Parathyroid adenoma (tissue), 2 donors: ENCODE data around the gene LAMC1.

ENCODE experiments used
- H2AFZ ChIP-seq: fragments of 300-600 bp; sonication (generic); one replicate; pipeline ENCODE4 v1.7.0; 2017; ENCODE audit warnings: antibody characterized with exemption, mild to moderate bottlenecking
- H3K27ac ChIP-seq: fragments of 300-600 bp; sonication (generic); one replicate; pipeline ENCODE4 v1.7.0; 2017
- H3K27me3 ChIP-seq: fragments of 300-600 bp; sonication (generic); one replicate; pipeline ENCODE4 v1.7.0; 2017; ENCODE audit warnings: low read length; ENCODE audit not compliant: control insufficient read depth, insufficient read depth
- H3K36me3 ChIP-seq: fragments of 300-600 bp; sonication (generic); one replicate; pipeline ENCODE4 v1.7.0; 2017; ENCODE audit warnings: low read length; ENCODE audit not compliant: control insufficient read depth, insufficient read depth
- H3K4me1 ChIP-seq: fragments of 300-600 bp; sonication (generic); one replicate; pipeline ENCODE4 v1.7.0; 2017; ENCODE audit warnings: control low read depth
- H3K4me2 ChIP-seq: fragments of 300-600 bp; sonication (generic); one replicate; pipeline ENCODE4 v1.7.0; 2017; ENCODE audit warnings: low read length
- H3K4me3 ChIP-seq: fragments of 300-600 bp; sonication (generic); one replicate; pipeline ENCODE4 v1.7.0; 2017; ENCODE audit warnings: low read depth, low read length
- H3K79me2 ChIP-seq: fragments of 300-600 bp; sonication (generic); one replicate; pipeline ENCODE4 v1.7.0; 2017; ENCODE audit warnings: control low read depth
- H3K9ac ChIP-seq: fragments of 300-600 bp; sonication (generic); one replicate; pipeline ENCODE4 v1.7.0; 2017; ENCODE audit warnings: mild to moderate bottlenecking
- H3K9me3 ChIP-seq: fragments of 300-600 bp; sonication (generic); one replicate; pipeline ENCODE4 v1.7.0; 2017; ENCODE audit warnings: low read length; ENCODE audit not compliant: control insufficient read depth
- TF ChIP-seq, protein P1 (sequence below): fragments of 300-600 bp; sonication (generic); IDR thresholded peaks from one replicate; pipeline ENCODE4 v1.7.0; 2017; ENCODE audit warnings: antibody characterized with exemption, mild to moderate bottlenecking
- donor health status: primary hyperparathyroidism.

Gene LAMC1

DNA sequence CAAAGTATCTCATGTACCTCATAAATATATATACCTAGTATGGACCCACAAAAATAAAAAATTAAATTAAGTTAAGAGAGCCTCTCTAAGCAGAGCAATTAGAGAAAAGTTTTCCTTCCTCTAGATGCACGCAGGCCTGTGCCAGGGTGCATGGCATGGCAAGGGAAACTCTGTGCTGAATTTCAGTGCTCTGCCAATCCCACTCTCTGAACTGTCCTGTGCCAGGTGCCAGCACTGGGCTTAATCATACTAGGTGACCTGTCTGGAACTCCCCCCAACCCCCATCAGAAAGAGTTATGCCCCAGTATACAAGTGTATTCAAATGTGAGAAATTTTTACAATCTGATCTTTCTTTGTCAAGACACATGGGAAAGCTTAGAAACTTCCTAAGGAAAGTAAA lies 152.4 kb downstream of the LAMC1 start:
- TF ChIP-seq, protein P1, sequence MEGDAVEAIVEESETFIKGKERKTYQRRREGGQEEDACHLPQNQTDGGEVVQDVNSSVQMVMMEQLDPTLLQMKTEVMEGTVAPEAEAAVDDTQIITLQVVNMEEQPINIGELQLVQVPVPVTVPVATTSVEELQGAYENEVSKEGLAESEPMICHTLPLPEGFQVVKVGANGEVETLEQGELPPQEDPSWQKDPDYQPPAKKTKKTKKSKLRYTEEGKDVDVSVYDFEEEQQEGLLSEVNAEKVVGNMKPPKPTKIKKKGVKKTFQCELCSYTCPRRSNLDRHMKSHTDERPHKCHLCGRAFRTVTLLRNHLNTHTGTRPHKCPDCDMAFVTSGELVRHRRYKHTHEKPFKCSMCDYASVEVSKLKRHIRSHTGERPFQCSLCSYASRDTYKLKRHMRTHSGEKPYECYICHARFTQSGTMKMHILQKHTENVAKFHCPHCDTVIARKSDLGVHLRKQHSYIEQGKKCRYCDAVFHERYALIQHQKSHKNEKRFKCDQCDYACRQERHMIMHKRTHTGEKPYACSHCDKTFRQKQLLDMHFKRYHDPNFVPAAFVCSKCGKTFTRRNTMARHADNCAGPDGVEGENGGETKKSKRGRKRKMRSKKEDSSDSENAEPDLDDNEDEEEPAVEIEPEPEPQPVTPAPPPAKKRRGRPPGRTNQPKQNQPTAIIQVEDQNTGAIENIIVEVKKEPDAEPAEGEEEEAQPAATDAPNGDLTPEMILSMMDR, result no peak
- Histone ChIP-seq H3K4me2 (no peak overlapping the region), H2AFZ (no peak overlapping the region), H3K9ac (no peak overlapping the region), H3K79me2 (no peaks in the 10 kb centered on the region), H3K4me3 (no peak overlapping the region), H3K9me3 (no peaks in the 10 kb centered on the region), H3K4me1 (no peaks in the 10 kb centered on the region), H3K27ac (no peak overlapping the region), H3K27me3 (no peaks in the 10 kb centered on the region), H3K36me3 (no peaks in the 10 kb centered on the region)

DNA sequence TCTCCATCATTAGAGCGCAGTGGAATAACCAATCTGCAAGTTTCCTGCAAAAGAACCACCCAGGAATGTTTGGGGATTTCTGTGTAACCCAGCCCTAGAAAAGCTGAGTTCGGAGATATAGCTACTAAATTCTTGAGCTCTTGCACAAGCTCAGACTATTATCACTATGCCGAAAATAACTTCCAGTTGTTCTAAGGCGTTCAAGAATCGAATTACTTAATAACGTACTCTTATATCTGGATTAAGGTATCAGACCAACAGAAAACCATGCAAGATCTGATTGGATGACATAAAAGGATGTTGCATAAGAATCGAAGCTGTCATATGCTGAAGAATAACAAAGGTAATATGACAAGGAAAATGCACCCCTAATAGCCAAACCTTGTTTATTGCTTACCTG lies 155.3 kb downstream of the LAMC1 start:
- Histone ChIP-seq H3K27me3 (no peaks in the 10 kb centered on the region), H2AFZ (no peak overlapping the region), H3K79me2 (no peaks in the 10 kb centered on the region), H3K4me3 (no peak overlapping the region), H3K9ac (no peak overlapping the region), H3K36me3 (no peaks in the 10 kb centered on the region), H3K4me2 (no peak overlapping the region), H3K27ac (no peak overlapping the region), H3K4me1 (no peaks in the 10 kb centered on the region), H3K9me3 (no peaks in the 10 kb centered on the region)
- TF ChIP-seq, protein P1, result no peak

DNA sequence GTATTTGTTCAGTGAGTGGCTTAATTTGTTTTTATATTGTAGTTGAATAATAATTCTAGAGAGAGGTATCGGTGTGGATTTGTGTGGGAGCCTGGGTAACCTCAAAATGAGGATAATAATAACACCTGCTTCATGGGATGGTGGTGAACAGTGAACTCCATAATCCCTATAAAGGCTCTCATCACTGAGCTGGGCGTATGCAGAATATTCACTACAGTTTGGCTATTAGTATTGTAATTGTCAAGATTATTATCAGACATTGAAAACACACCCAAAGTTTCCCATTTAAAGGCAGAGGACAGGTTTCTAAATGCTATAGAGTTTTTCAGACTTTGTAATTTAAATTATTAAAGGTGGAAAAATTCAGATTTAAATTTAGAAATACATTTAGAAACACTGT lies 155.8 kb downstream of the LAMC1 start:
- H3K4me3 ChIP-seq, result no peak overlapping the region
- H3K4me1 ChIP-seq, result no peaks in the 10 kb centered on the region
- no peaks in the 10 kb centered on the region for H3K9me3 ChIP-seq
- H2AFZ ChIP-seq, result no peak overlapping the region
- H3K36me3 ChIP-seq, result no peaks in the 10 kb centered on the region
- no peaks in the 10 kb centered on the region for H3K79me2 ChIP-seq
- no peak overlapping the region for H3K27ac ChIP-seq
- H3K27me3 ChIP-seq, result no peaks in the 10 kb centered on the region
- no peak overlapping the region for H3K4me2 ChIP-seq
- TF ChIP-seq, protein P1, result no peak
- H3K9ac ChIP-seq, result no peak overlapping the region

DNA sequence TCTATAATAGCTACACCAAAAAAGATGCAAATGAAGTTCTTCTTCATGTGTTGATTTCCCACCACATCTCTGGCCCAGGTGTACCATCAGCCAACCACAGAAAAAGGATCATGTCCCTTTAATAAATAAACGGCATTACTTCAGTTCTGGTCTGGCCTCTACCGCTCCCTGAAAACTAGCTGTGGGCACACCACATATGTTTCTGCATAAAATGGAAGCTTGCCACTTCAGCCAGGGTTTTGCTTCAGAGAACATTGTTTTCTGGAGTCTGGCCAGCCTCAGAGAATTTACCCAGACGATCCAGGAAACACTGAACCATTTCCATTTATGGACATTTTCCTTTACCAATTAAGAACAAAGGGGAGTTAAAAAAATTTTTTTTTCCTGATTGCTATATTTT lies 157.0 kb downstream of the LAMC1 start:
- Histone ChIP-seq H3K36me3 (no peaks in the 10 kb centered on the region), H2AFZ (no peak overlapping the region), H3K4me2 (no peak overlapping the region), H3K4me1 (no peaks in the 10 kb centered on the region), H3K79me2 (no peaks in the 10 kb centered on the region), H3K9me3 (no peaks in the 10 kb centered on the region), H3K9ac (no peak overlapping the region), H3K27ac (no peak overlapping the region), H3K27me3 (no peaks in the 10 kb centered on the region), H3K4me3 (no peak overlapping the region)
- TF ChIP-seq, protein P1, result no peak

DNA sequence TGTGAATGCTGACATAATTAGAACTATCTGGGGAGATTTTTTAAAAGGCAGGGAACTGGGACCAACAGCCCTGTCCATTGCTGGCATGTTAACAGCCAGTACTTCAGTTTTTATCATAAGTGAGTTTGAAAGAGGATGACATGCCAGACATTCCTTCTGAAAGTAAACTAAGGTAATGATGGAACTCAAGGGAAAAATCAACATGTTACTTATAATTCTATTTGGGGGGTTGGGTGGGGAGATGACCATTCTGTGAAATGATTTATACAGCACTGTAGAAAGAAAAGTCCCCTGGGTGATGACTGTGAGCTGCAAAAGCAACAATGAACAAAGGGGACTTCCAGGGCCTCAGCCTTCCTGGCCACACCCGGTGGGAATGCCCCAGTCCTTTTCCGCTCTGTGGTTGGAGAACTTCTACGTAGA lies 157.4 kb downstream of the LAMC1 start:
- no peak overlapping the region for H2AFZ ChIP-seq
- no peaks in the 10 kb centered on the region for H3K36me3 ChIP-seq
- H3K27ac ChIP-seq, result no peak overlapping the region
- no peaks in the 10 kb centered on the region for H3K27me3 ChIP-seq
- no peak overlapping the region for H3K9ac ChIP-seq
- H3K4me2 ChIP-seq, result no peak overlapping the region
- H3K9me3 ChIP-seq, result no peaks in the 10 kb centered on the region
- H3K4me1 ChIP-seq, result no peaks in the 10 kb centered on the region
- no peak overlapping the region for H3K4me3 ChIP-seq
- no peaks in the 10 kb centered on the region for H3K79me2 ChIP-seq
- TF ChIP-seq, protein P1, result no peak
